HUES64 (cell line): ENCODE data around the gene PAK2.
A peak's percentile ranks its signal among the peaks of the same experiment; 100 is the strongest.
"Not testable (repeated sequence)": the region's sequence is repeated elsewhere in the genome, so short reads cannot be mapped to it uniquely, and the experiment has no call there.

ENCODE experiments used
- H3K27ac ChIP-seq: 2 replicates; pipeline ENCODE4 v1.7.0; 2013; ENCODE audit warnings: low read depth, low read length, inconsistent platforms
- H3K27me3 ChIP-seq: 2 replicates; pipeline ENCODE4 v1.6.1; 2013; ENCODE audit warnings: mild to moderate bottlenecking, low read length; ENCODE audit not compliant: insufficient read depth
- H3K36me3 ChIP-seq: 2 replicates; pipeline ENCODE4 v1.6.1; 2013; ENCODE audit warnings: mild to moderate bottlenecking, low read length; ENCODE audit not compliant: insufficient read depth
- H3K4me1 ChIP-seq: 2 replicates; pipeline ENCODE4 v1.6.1; 2013; ENCODE audit warnings: mild to moderate bottlenecking, low read length, moderate library complexity; ENCODE audit not compliant: insufficient read depth
- H3K4me3 ChIP-seq: 2 replicates; pipeline ENCODE4 v1.5.1; 2013; ENCODE audit warnings: mild to moderate bottlenecking, low read length, moderate library complexity
- H3K9ac ChIP-seq: 2 replicates; pipeline ENCODE4 v1.6.1; 2013; ENCODE audit warnings: mild to moderate bottlenecking, low read depth, low read length
- H3K9me3 ChIP-seq: 2 replicates; pipeline ENCODE4 v1.6.1; 2013; ENCODE audit warnings: low read depth, low read length; ENCODE audit not compliant: insufficient read depth
- WGBS: fragments of 150-250, 120-280 bp; methylation state at CpG from one replicate; pipeline ENCODE4 v1.1.7; 2013; ENCODE audit warnings: missing lambda C conversion rate; 5-methylcytosine and 5-hydroxymethylcytosine counted together

The PAK2 gene

DNA sequence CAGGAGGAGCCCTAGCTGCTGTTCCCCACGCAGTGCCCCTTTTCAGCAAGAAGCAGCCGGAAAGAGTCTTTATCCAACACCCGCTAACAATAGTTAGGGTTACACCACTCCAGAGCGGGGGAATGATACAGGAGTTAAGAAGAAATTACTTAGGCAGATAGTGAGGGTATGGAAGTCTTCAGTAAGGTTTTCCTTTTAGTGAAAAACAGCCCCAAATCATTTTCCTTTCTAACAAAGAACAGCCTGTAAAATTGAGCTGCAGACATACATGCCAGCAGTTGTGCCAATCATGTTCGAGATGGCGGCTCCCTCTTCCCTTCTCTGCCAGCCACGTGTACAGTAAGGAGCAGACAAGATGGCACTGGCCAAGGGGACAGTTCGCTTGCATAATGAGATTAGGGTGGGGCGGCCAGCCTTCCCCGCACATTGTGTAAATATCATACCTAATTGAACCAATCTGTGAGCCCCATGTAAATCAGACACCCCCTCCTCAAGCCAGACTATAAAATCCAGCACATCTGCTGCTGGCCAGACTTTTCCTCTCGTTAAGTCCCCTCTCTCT is 109.6 kb downstream of the PAK2 start:
- Histone ChIP-seq H3K27me3 (no peaks in the 10 kb centered on the region), H3K36me3 (no peaks in the 10 kb centered on the region), H3K9me3 (peaks cover 28% of the 10 kb centered on the region), H3K4me1 (no peaks in the 10 kb centered on the region), H3K9ac (no peak overlapping the region), H3K27ac (no peak overlapping the region), H3K4me3 (no peak overlapping the region)
- WGBS = 85% methylated on average over 11 of the region's 11 CpGs

DNA sequence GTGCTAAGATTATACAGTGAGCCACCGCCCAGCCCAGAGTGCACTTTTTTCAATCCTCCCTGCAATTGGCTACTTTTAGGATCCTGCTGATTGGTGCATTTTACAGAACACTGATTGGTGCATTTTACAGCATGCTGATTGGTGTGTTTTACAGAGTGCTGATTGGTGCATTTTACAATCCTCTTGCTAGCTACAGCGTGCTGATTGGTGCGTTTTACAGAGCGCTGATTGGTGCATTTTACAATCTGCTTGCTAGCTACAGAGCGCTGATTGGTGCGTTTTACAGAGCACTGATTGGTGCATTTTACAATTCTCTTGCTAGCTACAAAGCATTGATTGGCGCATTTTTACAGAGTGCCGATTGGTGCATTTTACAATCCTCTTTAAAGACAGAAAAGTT is 123.3 kb downstream of the PAK2 start:
- H3K4me3 ChIP-seq, H3K36me3 ChIP-seq, H3K27me3 ChIP-seq, H3K27ac ChIP-seq, H3K9ac ChIP-seq, H3K9me3 ChIP-seq, H3K4me1 ChIP-seq: not testable (repeated sequence)
- 93% methylated on average over 8 of the region's 8 CpGs for WGBS

DNA sequence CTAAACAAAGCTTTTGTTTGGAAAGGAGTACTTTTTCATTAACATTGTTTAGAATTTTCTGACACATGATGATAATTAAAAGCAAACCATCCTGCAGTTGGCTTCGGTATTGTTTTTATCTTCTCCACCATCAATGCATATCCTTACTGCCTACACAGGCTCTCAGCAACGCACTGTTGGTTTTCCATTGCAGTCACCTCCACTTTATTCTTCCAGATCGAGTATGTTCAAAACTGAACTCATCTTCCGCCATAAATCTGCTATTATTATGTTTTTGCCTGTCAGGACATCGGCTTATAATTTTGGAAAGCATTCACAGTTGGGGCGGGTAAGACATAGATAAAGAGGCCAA is 127.5 kb downstream of the PAK2 start:
- Histone ChIP-seq H3K27me3 (no peaks in the 10 kb centered on the region), H3K4me1 (peaks cover 8% of the 10 kb centered on the region), H3K36me3 (peaks cover 10% of the 10 kb centered on the region; the same call in 1 of the 2 replicates), H3K27ac (peak overlapping the region; percentile 61), H3K4me3 (peak overlapping the region; percentile 98), H3K9me3 (0 out of 2 replicates have a peak, but pooled peaks cover 8% of the 10 kb centered on the region), H3K9ac (peak overlapping the region; percentile 70)
- 65% methylated on average over 6 of the region's 6 CpGs for WGBS

GRCh38 chr3:196867507-196868296 is 128.0 kb downstream of the PAK2 start, which contains the start of gene SENP5:
TSS of gene SENP5 (plus strand) at chr3:196867920. CDS start at chr3:196885182, 17,262 bp downstream.
- H3K36me3 ChIP-seq = peaks cover 10% of the 10 kb centered on the region; the same call in 1 of the 2 replicates
- no peaks in the 10 kb centered on the region for H3K27me3 ChIP-seq
- H3K9me3 ChIP-seq = 0 out of 2 replicates have a peak, but pooled peaks cover 8% of the 10 kb centered on the region
- WGBS = 1% methylated on average over 93 of the region's 93 CpGs
- peak within 1 kb of the TSS; percentile 98 for H3K4me3 ChIP-seq
- peak within 1 kb of the TSS; percentile 66 for H3K27ac ChIP-seq
- H3K9ac ChIP-seq = peak within 1 kb of the TSS; percentile 83
- H3K4me1 ChIP-seq = peaks cover 8% of the 10 kb centered on the region

DNA sequence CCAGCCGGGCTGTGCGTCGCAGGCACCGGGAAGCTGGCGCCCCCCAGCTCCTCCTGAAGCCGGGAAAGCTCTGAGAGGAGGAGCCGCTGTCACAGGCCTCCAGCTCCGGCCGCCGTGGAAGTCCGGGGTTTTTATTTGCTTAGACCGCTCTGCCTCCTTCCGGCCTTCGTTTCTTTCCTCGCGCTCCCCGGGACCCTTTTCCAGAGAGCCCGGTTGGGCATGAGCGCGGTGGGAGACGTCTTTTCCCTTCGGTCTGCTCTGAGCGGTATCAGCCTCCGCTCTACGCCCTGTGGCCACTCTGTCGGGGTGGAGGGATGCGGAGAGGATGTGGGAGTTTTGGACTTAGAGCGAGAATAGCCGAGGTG is 128.6 kb downstream of the PAK2 start:
- H3K36me3 ChIP-seq = peaks cover 10% of the 10 kb centered on the region; the same call in 1 of the 2 replicates
- 0 out of 2 replicates have a peak, but pooled peaks cover 6% of the 10 kb centered on the region for H3K9me3 ChIP-seq
- H3K9ac ChIP-seq = peak overlapping the region; percentile 83
- no peaks in the 10 kb centered on the region for H3K27me3 ChIP-seq
- peaks cover 8% of the 10 kb centered on the region for H3K4me1 ChIP-seq
- H3K4me3 ChIP-seq = peak overlapping the region; percentile 98
- under 1% methylated on average over 28 of the region's 29 CpGs for WGBS
- peak overlapping the region; percentile 66; the same call in 1 of the 2 replicates for H3K27ac ChIP-seq

GRCh38 chr3:196872316-196872715 is 132.7 kb downstream of the PAK2 start:
- no peak overlapping the region for H3K27ac ChIP-seq
- no peaks in the 10 kb centered on the region for H3K27me3 ChIP-seq
- WGBS = 99% methylated on average over 4 of the region's 4 CpGs
- peaks cover 7% of the 10 kb centered on the region for H3K4me1 ChIP-seq
- no peaks in the 10 kb centered on the region for H3K9me3 ChIP-seq
- H3K4me3 ChIP-seq = no peak overlapping the region
- H3K36me3 ChIP-seq = peaks cover 10% of the 10 kb centered on the region; the same call in 1 of the 2 replicates
- H3K9ac ChIP-seq = no peak overlapping the region

- not testable (repeated sequence) for H3K4me1 ChIP-seq, H3K9ac ChIP-seq, H3K27me3 ChIP-seq, H3K9me3 ChIP-seq, H3K27ac ChIP-seq, H3K4me3 ChIP-seq, H3K36me3 ChIP-seq
- 95% methylated on average over 7 of the region's 7 CpGs for WGBS
Observed at GRCh38 chr3:196874511-196875094, 134.9 kb downstream of the PAK2 start.

- H3K27me3 ChIP-seq = no peaks in the 10 kb centered on the region
- H3K4me1 ChIP-seq = peaks cover 3% of the 10 kb centered on the region; the same call in 1 of the 2 replicates
- H3K36me3 ChIP-seq = peaks cover 9% of the 10 kb centered on the region; the same call in 1 of the 2 replicates
- H3K27ac ChIP-seq = no peak overlapping the region
- no peaks in the 10 kb centered on the region for H3K9me3 ChIP-seq
- no peak overlapping the region for H3K4me3 ChIP-seq
- 85% methylated on average over 2 of the region's 2 CpGs for WGBS
- H3K9ac ChIP-seq = no peak overlapping the region
Observed at GRCh38 chr3:196875258-196875657, 135.6 kb downstream of the PAK2 start.
